AG04450 (cell line): ENCODE measurements around the gene AUTS2. TPM values are rescaled to one million over a fixed set of nuclear protein-coding genes. Genes with fewer than 3 reads are reported as not detected.

Experiments
- CTCF ChIA-PET: fragments of 300-600, 350-600 bp; formaldehyde crosslinking; extraction: SDS; loops from one replicate; lab custom pipeline; 2022; ENCODE audit warnings: antibody characterized with exemption, inconsistent platforms; lab: Charles Lee
- POLR2A ChIA-PET: fragments of 350-600 bp; formaldehyde crosslinking; extraction: SDS; loops from one replicate; lab custom pipeline; 2021; ENCODE audit warnings: antibody characterized with exemption, inconsistent platforms; lab: Yijun Ruan, JAX
- DNase-seq: peaks from one replicate; pipeline ENCODE4 v3.0.0-alpha.2; 2011; ENCODE audit warnings: low read depth, low spot score
- H3K27ac ChIP-seq: one replicate; pipeline ENCODE4 v1.5.1; 2012; ENCODE audit warnings: low read depth, low read length, control low read depth
- H3K27me3 ChIP-seq: one replicate; pipeline ENCODE4 v1.6.0; 2012; ENCODE audit warnings: low read length; ENCODE audit not compliant: control insufficient read depth, insufficient read depth
- H3K4me3 ChIP-seq: 2 replicates; pipeline ENCODE4 v1.5.1; 2011; ENCODE audit warnings: mild to moderate bottlenecking, low read depth, low read length, control low read depth
- H3K9me3 ChIP-seq: 2 replicates; pipeline ENCODE4 v1.5.1; 2012; ENCODE audit warnings: low read length; ENCODE audit not compliant: control insufficient read depth, insufficient read depth
- CTCF ChIP-seq: IDR thresholded peaks from 2 replicates; pipeline ENCODE4 v1.5.1; 2011; ENCODE audit warnings: low read depth, low read length, control low read depth, inconsistent platforms
- polyA plus RNA-seq: library from polyadenylated mRNA; depleted of rRNA; stranded (reverse); fragments of >200 nt; gene quantifications from 2 replicates; pipeline ENCODE4 v1.2.3, GENCODE V29; 2011

The AUTS2 gene
- polyA plus RNA-seq, 1 experiment: 1.5 TPM

GRCh38 chr7:70463352-70463938 lies 865.2 kb downstream of the AUTS2 start:
- POLR2A ChIA-PET: no interaction called here
- no peak for DNase-seq
- CTCF ChIA-PET: no interaction called here
- TF ChIP-seq CTCF: no peak
- H3K4me3 ChIP-seq: no peak overlapping the region
- H3K27ac ChIP-seq: no peak overlapping the region
- H3K27me3 ChIP-seq: no peaks in the 10 kb centered on the region
- no peaks in the 10 kb centered on the region for H3K9me3 ChIP-seq

GRCh38 chr7:70466725-70467364 lies 868.6 kb downstream of the AUTS2 start:
- Histone ChIP-seq H3K4me3 (no peak overlapping the region), H3K27ac (no peak overlapping the region), H3K27me3 (no peaks in the 10 kb centered on the region), H3K9me3 (no peaks in the 10 kb centered on the region)
- DNase-seq: no peak
- CTCF ChIA-PET: no interaction called here
- POLR2A ChIA-PET: no interaction called here
- TF ChIP-seq CTCF: no peak

GRCh38 chr7:70470746-70471145 lies 872.5 kb downstream of the AUTS2 start:
- Histone ChIP-seq H3K27me3 (no peaks in the 10 kb centered on the region), H3K4me3 (no peak overlapping the region), H3K27ac (no peak overlapping the region), H3K9me3 (no peaks in the 10 kb centered on the region)
- POLR2A ChIA-PET: no interaction called here
- TF ChIP-seq CTCF: no peak
- no peak for DNase-seq
- CTCF ChIA-PET: no interaction called here

DNA sequence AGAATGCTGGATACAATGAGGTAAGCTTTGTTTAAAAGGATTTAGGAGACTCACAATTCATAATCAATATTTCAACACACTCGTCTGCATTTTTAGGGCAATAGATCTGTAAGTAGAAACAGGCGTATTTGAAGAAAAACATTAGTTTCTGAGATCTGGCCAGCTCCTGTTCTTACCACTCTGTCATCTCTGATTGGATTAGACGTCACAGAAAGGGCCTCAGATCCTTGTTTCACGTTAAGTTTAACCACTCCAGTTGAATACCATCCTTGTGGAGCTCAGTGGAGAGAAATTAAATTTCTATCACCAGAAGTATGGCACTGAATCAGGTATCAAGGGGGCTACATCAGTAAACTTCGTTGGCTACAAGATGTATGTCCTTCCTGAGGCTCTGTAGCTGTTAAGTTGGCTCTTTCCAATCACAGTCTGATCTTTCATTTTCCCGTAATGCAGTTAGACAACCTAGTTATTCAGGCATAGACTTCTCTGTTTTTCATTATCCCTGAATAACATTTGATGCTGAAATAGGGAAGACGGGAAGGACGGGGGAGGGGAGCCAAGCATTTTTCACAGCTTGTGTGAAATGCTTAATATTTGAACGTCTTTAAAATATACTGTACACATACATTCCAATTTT lies 874.4 kb downstream of the AUTS2 start:
- no peak for DNase-seq
- ChIA-PET POLR2A (no interaction called here), CTCF (no interaction called here)
- H3K4me3 ChIP-seq: no peak overlapping the region
- H3K27ac ChIP-seq: no peak overlapping the region
- no peak for TF ChIP-seq CTCF
- H3K27me3 ChIP-seq: no peaks in the 10 kb centered on the region
- no peaks in the 10 kb centered on the region for H3K9me3 ChIP-seq

DNA sequence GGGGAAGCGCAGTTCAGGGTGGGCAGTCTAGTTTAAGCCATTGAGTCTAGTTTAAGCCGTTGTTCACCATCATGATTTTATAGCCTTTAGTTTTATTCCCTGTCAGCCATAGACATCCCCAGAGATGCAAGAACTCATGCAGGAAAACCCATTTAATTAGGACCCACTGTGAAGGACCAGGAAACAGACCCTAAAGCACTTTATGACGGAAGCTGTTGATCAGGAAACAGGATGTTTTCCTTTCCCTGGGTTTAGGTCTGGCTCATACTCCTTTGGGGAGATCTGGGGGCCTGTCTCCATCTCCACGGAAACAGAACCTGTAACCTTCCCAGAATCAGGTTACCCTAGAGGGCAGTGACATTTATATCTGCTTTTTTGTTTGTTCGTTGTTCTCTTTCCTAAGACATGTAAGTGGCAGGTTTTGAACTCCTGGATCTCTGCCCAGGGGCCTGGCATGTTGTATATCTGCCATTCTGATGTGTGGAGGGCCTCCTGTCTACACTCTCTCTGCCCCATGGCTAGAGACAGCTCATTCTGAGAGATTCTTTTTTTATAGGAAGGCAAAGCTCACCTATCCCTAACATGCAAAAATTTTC lies 876.5 kb downstream of the AUTS2 start:
- no peaks in the 10 kb centered on the region for H3K9me3 ChIP-seq
- TF ChIP-seq CTCF: no peak
- POLR2A ChIA-PET: no interaction called here
- CTCF ChIA-PET: no interaction called here
- no peak overlapping the region for H3K4me3 ChIP-seq
- H3K27ac ChIP-seq: no peak overlapping the region
- no peaks in the 10 kb centered on the region for H3K27me3 ChIP-seq
- DNase-seq: no peak
